Glomerular visceral epithelial cell (primary cell): ENCODE data around the gene KRTAP10-12.

Source experiments
- DNase-seq: peaks from one replicate; pipeline ENCODE4 v3.0.0-alpha.2; 2016; ENCODE audit errors: extremely low spot score

Gene KRTAP10-12

GRCh38 chr21:44712203-44713028, 15.4 kb downstream of the KRTAP10-12 start:
- no peak for DNase-seq

GRCh38 chr21:44713130-44713529, 16.2 kb downstream of the KRTAP10-12 start:
- no peak for DNase-seq

- no peak for DNase-seq
Observed at GRCh38 chr21:44713846-44714245, 16.9 kb downstream of the KRTAP10-12 start.

- DNase-seq = no peak
Observed at GRCh38 chr21:44714905-44715304, 17.9 kb downstream of the KRTAP10-12 start.

- DNase-seq = no peak
Observed at GRCh38 chr21:44716984-44717383, 20.0 kb downstream of the KRTAP10-12 start.

- DNase-seq = no peak
Observed at GRCh38 chr21:44718093-44718492, 21.1 kb downstream of the KRTAP10-12 start.

GRCh38 chr21:44718571-44718970, 21.6 kb downstream of the KRTAP10-12 start:
- DNase-seq = no peak

GRCh38 chr21:44720170-44720569, 23.2 kb downstream of the KRTAP10-12 start:
- DNase-seq = no peak

GRCh38 chr21:44722731-44723130, 25.8 kb downstream of the KRTAP10-12 start:
- DNase-seq = no peak

GRCh38 chr21:44723177-44724131, 26.5 kb downstream of the KRTAP10-12 start:
- DNase-seq = no peak

GRCh38 chr21:44724196-44724595, 27.2 kb downstream of the KRTAP10-12 start:
- DNase-seq = no peak

GRCh38 chr21:44724926-44725325, 28.0 kb downstream of the KRTAP10-12 start:
- DNase-seq = no peak

GRCh38 chr21:44726826-44727225, 29.9 kb downstream of the KRTAP10-12 start:
- DNase-seq = no peak

GRCh38 chr21:44727321-44727720, 30.3 kb downstream of the KRTAP10-12 start:
- no peak for DNase-seq

GRCh38 chr21:44727757-44728156, 30.8 kb downstream of the KRTAP10-12 start:
- DNase-seq = no peak

- DNase-seq = no peak
Observed at GRCh38 chr21:44728716-44729115, 31.7 kb downstream of the KRTAP10-12 start.

GRCh38 chr21:44729336-44730027, 32.5 kb downstream of the KRTAP10-12 start:
- DNase-seq = no peak

GRCh38 chr21:44730028-44730395, 33.0 kb downstream of the KRTAP10-12 start:
- DNase-seq = no peak

GRCh38 chr21:44730951-44731579, 34.1 kb downstream of the KRTAP10-12 start:
- DNase-seq = no peak

GRCh38 chr21:44732263-44732662, 35.3 kb downstream of the KRTAP10-12 start:
- no peak for DNase-seq

GRCh38 chr21:44732956-44733355, 36.0 kb downstream of the KRTAP10-12 start:
- DNase-seq = no peak
